EH (cell line): ENCODE results near the gene PDZD2.

ENCODE experiments used
- DNase-seq: peaks from one replicate; pipeline ENCODE4 v3.0.0-alpha.2; 2015; ENCODE audit warnings: low read depth

PDZD2 gene

DNA sequence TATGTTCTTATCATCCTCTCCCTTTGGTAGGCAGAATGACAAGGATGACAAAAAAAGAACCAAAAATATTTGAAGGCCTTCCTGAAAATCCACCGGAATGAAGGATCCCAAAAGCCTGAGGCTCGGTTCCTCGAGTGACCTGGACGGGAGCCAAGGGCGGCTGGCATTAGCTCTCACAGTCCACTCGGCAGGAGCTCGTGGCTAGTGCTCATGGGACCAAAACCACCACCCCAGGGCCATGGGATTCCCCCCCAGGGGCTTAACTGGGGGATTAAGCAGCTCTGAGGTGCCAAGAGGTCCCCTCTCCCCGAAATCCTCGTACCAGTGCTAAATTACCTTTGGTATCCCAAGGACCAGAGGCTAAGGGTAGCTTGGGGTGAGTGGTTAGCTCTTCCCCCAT is 586 bp upstream of the PDZD2 start:
- peak; percentile 6 for DNase-seq

DNA sequence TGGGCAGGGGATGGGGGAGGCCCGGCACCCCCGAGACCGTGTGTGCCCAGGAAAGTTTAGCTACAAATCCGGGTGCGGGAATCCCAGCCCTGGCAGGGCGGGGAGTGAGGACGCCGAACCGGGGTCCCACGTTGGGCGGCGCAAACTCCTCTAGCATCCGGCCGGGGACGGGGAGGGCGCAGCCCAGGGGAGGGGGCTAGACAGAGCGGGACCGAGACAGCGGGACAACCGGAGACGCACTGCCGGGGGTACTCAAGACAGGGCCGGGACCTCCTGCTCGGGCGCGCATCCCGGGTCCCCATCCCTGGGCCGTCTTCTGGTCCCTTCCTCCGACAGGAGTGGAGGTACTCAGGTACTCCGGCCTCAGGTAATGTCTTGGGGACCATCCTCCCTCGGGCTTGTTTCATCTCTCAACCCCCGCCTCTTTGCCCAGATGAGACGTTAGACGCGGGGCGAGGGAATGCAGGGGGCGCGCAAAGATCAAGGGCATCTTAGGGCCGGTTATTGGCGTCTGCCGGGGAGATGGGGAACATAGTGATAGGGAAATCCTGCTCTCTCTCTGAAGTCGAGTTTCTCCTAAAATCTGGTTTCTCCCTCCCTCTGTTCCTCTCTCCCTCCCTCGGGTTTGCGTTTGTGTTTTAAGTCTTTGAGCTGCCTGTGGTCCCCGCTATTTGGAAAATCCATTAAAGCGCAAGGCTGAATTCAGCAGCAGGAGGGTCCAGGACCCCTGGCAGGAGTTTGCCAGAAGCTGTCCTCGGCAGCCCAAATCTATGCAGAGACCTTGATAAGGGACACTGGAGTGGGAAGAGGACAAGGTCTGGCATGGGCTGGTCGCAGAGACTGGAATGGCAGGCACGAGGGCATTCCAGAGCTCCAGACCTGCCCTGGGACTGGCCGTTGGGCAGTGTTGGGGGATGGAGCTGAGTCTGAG is 815 bp downstream of the PDZD2 start:
- DNase-seq, result no peak

DNA sequence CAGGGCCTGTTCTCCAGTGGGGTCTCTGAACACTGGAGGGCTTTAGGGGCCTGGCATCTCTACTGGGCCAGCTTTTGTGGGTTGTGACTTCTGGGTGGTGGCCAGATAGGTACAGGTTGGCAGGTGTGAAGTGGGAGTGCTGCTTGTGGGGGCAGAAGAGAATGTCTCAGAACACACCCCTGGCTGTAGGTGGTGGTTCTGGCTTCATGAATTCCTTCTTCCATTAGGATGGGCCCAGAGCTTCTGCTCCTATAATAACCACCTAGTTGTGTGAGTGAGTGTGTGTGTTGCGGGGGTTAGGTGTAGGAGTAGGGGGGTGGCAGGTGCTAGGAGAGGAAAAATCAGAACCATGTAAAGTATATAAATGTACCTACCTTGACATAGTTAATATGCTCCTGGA is 1.6 kb downstream of the PDZD2 start:
- no peak for DNase-seq

DNA sequence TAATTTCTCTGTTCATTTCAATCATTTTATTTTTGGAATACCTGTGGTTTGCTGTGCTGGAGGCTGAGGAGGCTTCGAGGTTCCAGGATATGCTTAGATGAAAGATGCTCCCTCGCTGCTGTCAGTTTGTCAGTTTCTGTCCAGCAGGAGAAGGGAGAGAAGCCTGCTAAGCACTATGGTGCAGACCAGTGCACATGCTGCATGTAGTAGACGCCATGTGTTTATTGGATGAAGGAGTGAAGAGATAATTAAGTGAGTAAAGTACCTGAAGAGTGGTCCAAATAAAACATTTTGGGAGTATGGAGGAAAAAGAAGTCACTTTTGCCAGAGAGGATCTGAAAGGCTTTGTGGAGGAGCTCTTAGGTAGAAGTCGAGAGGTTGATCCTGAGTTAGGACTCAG is 2.1 kb downstream of the PDZD2 start:
- no peak for DNase-seq

DNA sequence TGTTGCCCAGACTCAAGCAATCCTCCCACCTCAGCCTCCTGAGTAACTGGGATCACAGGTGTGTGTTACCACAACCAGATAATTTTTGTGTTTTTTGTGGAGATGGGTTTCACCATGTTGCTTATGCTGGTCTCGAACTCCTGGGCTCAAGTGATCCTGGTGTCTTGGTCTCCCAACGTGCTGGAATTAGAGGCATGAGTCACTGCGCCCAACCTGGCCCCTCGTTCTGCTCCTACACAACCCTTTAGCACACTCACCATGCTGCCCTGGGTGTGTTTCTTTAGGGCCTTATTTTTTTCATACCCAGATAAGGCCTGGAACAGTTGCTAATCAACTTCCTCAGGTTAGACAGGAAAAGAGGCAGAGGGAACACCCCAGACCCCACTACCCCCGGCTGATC is 2.6 kb downstream of the PDZD2 start:
- no peak for DNase-seq

DNA sequence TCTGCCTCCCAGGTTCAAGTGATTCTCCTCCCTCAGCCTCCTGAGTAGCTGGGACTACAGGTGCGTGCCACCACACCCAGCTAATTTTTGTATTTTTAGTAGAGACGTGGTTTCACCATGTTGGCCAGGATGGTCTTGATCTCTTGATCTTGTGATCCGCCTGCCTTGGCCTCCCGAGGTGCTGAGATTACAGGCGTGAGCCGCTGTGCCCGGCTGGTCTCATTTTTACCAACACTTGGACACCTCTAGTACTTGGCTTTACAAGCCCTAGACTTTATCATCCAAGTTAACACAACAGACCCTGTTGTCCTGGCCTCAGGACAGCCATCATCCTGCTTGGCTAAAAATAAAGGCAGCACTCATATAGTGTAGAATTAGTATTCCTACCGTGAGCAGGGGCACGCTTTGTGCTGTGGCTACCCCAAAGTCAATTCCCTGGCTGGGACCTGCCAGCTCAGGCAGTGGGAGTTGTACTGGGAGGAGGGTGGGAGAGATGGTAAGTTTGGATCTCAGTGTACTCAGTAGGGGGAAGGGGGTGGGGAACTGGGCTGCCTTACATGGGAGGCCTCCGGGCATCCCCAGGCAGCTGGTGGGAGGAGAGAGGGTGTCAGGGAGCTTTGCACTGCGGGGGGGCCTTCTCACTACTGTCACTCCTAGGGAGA is 6.6 kb downstream of the PDZD2 start:
- no peak for DNase-seq

DNA sequence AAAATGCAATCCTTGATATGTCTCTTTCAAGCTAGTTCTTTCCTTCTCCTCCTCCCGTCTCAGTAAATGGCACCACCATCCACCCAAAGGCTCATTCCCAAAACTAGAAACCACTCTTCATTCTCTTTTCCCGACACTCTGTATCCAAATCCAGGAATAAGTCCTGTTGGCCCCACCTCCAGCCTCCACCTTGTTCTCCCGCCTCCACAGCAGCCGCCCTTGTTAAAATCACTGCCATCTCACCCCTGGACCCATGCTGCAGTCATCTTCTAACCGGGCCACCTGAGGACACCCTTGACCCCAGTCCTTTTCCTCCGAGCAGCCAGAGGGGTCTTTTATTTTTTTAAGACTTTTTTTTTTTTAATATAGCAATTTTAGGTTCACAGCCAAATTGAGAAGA is 9.4 kb downstream of the PDZD2 start:
- DNase-seq, result no peak

DNA sequence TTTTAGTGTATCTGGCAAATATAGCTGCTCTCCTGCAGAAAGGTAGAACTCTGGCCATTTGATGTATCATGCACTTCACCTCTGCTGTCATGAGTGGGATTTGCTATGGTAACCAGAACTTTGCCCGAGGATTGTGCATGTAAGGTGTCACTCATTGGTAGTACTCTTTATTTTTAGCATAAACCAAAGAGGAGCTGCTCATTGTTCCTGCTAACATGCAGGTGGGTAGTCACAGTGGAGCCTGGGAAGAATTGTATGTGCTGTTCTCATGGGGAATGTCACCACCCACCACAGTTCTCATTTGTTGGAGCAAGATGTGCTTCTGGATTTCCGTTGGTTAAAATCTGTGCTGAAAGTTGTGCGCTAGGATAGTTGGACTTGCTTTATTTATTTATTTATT is 12.3 kb downstream of the PDZD2 start:
- no peak for DNase-seq

DNA sequence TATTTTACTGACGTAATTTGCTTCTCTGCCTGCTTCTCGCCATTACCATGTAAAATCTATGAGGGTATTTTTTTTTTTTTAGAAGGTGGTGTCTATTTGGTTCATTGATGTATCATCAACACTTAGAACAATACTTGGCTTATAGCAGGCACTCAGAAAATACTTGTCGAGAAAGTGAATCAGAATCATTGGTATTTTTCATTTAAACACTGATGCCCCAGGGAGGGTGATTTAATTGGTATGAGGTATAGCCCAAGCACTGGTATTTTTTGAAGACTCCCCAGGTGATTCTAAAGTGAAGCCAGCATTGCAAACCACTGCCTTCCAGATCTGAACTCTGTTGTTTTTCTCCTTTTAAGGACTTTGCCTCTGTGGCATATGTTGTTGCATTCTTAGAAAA is 16.6 kb downstream of the PDZD2 start:
- DNase-seq, result no peak

DNA sequence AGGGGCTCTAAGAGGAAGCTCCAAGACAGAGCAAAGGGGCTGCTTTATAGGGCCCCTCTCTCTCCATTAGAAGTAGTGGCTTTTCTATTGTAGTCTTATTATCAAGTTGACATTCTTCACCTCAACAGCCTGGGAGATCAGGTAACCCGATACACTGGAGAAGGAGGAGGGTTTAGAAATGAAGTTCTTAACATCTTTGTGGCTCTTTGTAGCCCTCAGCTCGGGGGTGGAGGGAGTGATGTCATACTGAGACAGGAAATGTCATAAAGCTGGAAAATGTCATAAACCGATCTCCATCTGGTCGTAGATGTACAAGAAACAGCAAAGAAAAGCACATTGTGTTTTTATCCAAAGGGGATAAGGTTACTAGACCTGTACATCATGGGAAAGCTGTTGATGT is 17.9 kb downstream of the PDZD2 start:
- no peak for DNase-seq

DNA sequence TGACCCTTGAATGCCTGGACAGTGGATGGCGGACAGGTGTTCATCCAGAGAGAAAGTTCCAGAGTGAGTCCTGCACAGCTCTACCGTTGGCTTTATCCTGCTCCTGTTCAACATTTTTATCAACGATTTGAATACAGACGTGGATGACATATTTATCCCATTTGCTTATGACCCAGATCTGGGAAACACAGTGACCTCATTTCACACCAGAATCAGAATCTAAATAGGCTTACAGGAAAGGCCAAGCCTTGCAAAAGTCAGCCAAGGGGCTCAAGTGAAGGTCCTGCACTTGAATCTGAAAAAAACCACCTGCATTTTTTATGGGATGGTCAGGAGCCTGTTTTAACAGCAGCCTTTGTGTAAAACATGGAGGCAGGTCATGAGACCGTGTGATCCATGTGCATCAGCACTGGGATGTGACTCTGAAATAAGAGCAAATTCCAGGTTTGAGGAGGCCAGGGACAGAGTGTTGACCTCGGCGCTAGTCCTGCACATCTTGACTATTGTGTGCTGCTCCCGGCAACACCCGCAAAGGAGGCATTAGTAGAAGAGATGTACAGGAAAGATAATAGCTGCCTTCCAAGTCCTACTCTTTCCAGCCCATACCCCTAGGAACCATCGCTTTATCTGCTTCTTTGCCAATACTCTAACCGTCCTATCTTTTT is 18.5 kb downstream of the PDZD2 start:
- DNase-seq, result no peak

DNA sequence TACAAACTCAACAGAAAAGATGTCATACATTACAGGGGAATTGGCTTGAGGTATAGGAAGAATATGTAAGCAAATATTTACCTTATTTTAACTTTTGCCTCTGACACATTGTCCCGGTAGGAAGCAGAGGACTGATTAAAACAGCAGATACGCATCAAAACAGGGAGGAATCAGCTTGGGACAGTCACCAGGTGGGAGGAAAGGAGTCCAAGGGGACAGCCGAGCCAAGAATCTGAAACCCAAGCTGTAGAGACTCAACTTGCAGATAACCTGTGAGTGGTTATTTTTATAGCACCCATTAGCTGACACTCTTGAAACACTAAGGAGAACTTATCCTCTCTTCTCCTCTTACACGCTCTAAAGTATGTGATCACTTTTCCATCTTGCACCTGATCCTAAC is 22.3 kb downstream of the PDZD2 start:
- DNase-seq, result no peak

DNA sequence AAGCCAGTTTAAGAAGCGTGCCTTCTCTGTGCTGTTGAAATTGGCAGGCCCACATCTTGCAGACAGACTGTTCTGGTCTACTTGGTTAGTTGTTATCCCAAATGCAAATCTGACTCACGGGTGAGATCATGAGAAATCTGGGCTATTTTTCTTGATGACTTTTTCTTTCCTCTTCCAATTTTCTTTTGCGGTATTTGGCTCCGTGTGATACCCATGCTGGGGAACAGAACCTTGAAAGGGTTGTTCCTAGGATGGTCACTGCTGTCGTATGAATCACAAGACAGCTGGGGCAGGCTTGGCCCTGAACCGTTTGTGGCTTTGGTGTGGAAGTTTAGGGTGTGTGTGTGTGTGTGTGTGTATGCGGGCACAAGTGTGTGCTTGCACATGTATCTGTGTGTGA is 24.6 kb downstream of the PDZD2 start:
- DNase-seq, result peak; percentile 1

DNA sequence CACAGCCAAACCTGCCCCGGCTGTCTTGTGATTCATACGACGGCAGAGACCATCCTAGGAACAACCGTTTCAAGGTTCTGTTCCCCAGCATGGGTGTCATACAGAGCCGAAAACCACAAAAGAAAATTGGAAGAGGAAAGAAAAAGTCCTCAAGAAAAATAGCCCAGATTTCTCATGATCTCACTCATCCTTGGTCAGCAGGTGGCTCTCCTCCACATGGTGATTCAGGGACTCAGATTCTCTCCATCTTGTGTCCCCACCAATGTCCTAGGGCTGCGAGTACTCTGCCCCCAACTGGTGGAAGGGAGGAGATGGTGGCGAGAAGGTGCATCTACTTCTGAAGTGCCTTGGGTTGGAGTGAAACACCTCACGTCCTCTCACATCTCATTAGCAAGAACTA is 25.6 kb downstream of the PDZD2 start:
- peak; percentile 6 for DNase-seq

DNA sequence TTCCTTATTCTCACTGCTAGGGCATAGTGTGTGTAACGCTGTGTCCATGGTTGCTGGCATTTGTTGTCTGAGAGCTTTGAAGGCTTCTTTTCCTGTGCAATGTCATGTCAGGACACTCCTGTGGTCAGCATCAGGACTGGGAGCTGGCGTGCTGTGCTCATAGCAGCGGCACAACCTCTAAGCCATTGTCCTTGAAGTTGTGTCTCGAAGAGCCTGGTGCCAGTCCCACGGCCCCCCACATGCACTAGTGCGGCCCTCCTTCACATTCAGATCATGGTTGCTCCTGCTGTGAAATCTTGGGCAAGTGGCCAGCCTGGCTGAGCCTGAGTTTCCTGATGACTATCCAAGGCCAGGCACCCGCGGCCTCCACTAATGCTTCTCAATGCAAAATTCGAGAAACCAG is 32.4 kb downstream of the PDZD2 start:
- no peak for DNase-seq

DNA sequence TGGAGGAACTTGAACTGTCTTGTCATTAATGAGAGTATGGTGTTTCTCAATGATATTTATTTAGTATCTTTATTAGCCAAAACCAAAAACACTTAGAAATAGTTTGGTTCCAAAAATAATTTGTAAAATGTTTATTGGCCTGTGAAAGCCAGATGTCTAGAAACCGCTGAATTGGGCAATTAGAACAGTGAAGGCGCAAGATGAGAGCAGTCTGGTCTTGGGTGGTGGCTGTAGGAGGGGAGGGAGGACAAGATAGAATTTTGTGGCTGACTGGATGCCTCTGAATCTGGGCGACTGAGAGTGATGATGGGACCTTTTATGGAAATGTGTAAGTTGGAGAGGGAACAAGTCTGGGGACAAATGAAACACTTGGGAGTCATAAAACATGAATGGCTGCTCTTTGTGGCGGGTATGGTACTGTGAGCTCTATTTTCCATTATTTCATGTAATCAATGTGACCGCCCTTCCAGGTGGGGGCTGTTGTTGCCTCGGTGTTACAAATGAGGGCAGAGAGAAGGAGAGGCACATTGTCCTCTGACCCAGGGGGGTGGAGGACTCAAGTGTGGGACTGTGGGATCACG is 35.5 kb downstream of the PDZD2 start:
- no peak for DNase-seq

DNA sequence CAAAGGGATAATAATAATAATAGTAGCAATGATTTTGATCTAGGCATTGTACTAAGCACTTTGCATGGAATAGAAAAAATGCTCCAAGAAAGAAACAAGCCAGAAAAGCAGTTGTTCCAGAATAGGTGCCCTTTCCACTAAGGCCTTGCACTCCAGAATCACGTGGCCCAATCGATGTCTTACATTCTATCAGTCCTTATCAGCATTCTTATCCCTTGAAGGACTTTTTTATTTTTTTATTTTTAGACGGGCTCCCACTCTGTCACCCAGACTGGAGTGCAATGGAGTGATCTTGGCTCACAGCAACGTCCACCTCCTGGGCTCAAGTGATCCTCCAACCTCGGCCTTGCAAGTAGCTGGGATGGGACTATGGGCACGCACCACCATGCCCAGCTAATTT is 36.5 kb downstream of the PDZD2 start:
- DNase-seq, result no peak

DNA sequence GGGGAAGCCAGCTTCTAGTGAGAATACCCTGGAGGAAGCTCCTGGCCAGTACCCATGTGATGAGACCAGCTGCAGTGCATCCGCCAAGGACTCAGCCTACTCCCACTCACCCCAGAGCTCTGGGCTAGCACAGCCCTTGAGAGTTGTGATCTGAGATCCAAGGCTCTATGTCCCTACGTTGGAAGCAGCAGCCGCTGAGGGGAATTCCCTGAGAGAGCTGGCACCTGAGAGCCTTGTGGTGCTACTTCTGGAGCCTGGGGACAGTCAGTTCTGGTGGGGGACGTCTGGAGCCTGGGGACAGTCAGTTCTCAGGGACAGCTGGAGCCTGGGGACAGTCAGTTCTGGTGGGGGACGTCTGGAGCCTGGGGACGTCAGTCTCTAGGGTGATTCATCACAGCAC is 39.2 kb downstream of the PDZD2 start:
- DNase-seq, result no peak

DNA sequence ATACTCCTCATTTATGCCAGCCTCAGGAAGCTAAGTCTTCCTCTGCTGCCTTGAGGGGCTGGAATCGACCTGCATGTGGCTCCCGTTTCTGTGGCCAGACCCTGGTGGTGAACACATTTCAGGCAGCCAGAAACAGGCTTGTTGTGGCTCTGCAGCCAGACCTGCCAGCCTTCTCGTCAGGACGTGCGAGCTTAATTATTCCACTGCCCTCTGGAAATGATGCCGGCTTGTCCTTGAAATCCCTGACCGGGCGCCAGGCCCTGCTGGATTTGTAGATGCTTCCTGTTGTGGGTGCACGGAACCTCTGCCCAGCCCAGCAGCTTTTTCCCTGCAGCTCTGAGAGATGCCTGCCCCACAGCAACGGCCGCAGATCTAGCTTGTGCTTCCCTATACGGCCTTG is 41.6 kb downstream of the PDZD2 start:
- no peak for DNase-seq

DNA sequence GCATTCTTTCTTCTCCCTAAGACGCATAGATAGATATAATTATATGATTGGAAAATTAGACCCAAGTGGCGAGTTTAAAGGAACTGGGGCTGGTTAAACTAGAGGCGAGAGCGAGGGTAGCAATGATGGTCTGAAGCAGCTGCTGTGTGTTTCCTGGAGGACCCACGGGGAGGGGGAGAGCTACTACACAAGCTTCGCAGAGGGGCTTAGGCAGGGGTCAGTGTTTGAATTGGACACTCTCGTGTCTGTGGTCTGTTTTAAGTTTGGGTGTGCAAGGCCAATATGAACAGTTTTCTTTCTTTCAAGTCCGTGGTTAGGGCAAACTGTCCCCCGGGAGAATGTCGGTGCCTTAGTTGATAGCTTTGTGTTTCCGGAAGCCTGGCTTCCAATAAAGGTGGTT is 43.1 kb downstream of the PDZD2 start:
- no peak for DNase-seq

DNA sequence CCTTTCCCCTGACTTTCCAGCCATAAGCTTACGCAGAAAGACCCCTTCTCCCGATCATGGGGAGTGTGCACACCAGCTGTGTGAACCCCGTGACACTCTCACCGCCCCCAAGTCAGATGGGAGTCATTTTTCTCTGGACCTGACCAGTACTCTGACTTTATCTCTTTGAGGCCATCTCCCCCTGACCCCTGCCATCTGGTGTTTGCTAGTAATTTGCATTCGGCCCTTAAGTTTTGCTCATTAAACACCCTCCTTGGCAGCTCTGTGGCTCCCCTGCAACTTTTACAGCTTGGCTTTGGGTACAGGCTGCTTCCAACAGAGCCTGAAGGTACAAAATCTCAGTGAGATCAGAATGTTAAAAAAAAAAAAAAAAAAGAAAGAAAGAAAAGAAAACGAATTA is 43.9 kb downstream of the PDZD2 start:
- no peak for DNase-seq

DNA sequence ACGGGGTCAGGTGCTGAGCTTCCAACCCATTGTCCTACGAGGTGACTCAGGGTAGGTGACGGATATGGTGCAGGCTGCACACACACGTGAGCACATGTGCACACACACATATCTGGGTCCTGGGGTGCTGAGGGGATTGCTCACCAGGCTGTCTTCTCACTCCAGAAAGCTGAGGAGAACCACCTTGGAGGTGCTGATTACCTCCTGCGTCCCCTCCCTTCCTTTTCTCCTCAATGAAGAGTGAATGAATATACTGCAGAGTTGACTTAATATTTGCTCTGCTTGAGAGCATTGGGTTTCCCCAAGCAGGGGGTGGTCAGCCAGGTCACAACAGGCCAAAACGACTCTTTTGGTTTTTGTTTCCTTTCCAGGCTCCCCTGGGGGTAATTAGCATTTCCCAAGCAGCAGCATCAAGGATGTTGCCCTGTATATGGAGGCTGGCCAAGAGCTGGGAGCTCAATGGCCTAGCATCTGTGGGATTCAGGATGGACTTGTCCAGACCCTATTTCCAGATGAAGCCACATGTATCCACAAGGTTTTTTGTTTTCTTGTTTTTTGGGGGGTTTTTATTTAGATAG is 49.7 kb downstream of the PDZD2 start:
- no peak for DNase-seq
